ENCODE results near the gene CCER1. TPM values are rescaled to one million over a fixed set of nuclear protein-coding genes. Genes with fewer than 3 reads are reported as not detected.

The CCER1 gene
- total RNA-seq, 1 experiment from 2014 or later = not detected

DNA sequence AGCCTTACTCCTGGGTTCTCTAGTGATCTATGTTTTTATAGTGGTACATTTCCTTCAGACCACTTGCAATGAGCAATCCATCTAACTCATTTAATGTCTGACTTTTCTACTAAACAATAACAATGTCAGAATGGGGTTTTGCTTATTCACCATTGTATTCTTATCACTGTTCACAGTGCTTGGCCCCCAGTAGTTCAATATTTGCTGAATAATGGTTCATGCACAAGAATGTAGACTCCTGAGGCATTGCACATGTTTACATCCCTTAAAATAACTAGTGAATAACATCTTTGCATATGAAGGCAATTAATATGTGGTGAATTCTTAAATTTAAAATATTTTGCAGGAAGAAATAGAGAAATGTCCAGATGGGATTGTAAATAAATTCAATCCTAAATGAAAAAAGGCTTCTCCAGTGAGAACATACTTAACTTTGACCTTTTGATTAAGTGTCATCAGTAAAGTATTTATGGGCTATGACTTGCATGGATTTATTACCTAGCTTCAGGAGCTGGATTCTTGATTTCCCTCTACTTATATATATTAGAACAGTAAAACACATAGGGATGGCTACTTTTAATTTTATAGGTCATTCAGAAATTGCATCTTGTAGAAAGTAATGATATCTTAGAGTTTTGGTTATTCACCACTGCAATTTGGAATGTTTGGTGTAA is 3.4 kb downstream of the CCER1 start:
- Histone ChIP-seq H3K23ac (ENCODE audit: insufficient read length, low read depth, low read length) (no peak overlapping the region), H4K91ac (ENCODE audit: insufficient read length, low read depth, low read length) (no peak overlapping the region), H2AFZ (ENCODE audit: low read length) (no peak overlapping the region), H3K18ac (ENCODE audit: insufficient read length, low read depth, low read length) (no peak overlapping the region), H3K27me3 (ENCODE audit: insufficient read depth, low read length) (no peaks in the 10 kb centered on the region), H2AK5ac (ENCODE audit: insufficient read length, low read length) (no peak overlapping the region), H4K20me1 (ENCODE audit: control insufficient read depth, insufficient read depth, insufficient read length) (no peaks in the 10 kb centered on the region), H3K79me2 (ENCODE audit: insufficient read depth, low read length) (no peaks in the 10 kb centered on the region), H3K56ac (ENCODE audit: insufficient read length, low read depth, low read length) (no peak overlapping the region), H3T11ph (ENCODE audit: low read length) (no peak overlapping the region), H3K27ac (ENCODE audit: insufficient read length, low read depth, low read length) (no peak overlapping the region), H3K79me1 (ENCODE audit: insufficient read depth, low read depth, low read length, poor library complexity, severe bottlenecking) (no peaks in the 10 kb centered on the region), H4K8ac (replicated peaks; ENCODE audit: insufficient read length, low read depth, low read length) (no peak overlapping the region), H3K9ac (ENCODE audit: extremely low read depth, insufficient read length, low read length) (no peak overlapping the region), H3K14ac (ENCODE audit: insufficient read depth, low read length) (no peak overlapping the region), H2BK5ac (ENCODE audit: insufficient read length, low read length) (no peak overlapping the region), H3K4ac (ENCODE audit: low read depth, low read length) (no peak overlapping the region), H3K23me2 (ENCODE audit: insufficient read length, low read depth, low read length, poor library complexity, severe bottlenecking) (no peaks in the 10 kb centered on the region), H3K4me2 (ENCODE audit: insufficient read depth, insufficient read length, low read length) (no peak overlapping the region), H2BK20ac (ENCODE audit: low read depth, low read length, poor library complexity, severe bottlenecking) (no peak overlapping the region), H2BK120ac (ENCODE audit: low read depth, low read length, poor library complexity, severe bottlenecking) (no peak overlapping the region), H3K9me3 (ENCODE audit: control insufficient read depth, low read depth, low read length) (no peaks in the 10 kb centered on the region), H4K5ac (ENCODE audit: insufficient read length, low read depth, low read length) (no peak overlapping the region), H3K4me1 (ENCODE audit: insufficient read depth, low read length) (no peaks in the 10 kb centered on the region), H2BK15ac (ENCODE audit: low read depth, low read length) (no peak overlapping the region), H2BK12ac (ENCODE audit: insufficient read length, low read depth, low read length) (no peak overlapping the region)
- TF ChIP-seq, protein P1, sequence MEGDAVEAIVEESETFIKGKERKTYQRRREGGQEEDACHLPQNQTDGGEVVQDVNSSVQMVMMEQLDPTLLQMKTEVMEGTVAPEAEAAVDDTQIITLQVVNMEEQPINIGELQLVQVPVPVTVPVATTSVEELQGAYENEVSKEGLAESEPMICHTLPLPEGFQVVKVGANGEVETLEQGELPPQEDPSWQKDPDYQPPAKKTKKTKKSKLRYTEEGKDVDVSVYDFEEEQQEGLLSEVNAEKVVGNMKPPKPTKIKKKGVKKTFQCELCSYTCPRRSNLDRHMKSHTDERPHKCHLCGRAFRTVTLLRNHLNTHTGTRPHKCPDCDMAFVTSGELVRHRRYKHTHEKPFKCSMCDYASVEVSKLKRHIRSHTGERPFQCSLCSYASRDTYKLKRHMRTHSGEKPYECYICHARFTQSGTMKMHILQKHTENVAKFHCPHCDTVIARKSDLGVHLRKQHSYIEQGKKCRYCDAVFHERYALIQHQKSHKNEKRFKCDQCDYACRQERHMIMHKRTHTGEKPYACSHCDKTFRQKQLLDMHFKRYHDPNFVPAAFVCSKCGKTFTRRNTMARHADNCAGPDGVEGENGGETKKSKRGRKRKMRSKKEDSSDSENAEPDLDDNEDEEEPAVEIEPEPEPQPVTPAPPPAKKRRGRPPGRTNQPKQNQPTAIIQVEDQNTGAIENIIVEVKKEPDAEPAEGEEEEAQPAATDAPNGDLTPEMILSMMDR (conservative IDR thresholded peaks at IDR 0.05) = no peak
- no peaks in the 10 kb centered on the region for H3K36me3 Mint-ChIP-seq (ENCODE audit: insufficient read depth in 1 of 3, low read depth in 3 of 3)
- no peaks in the 10 kb centered on the region; the same call in none of the 2 replicates for H3K27me3 Mint-ChIP-seq (ENCODE audit: low read depth)
- H3K27ac Mint-ChIP-seq = no peak overlapping the region
- H3K4me3 Mint-ChIP-seq = no peak overlapping the region
- no peaks in the 10 kb centered on the region; a peak in 1 of 5 replicates for H3K9me3 Mint-ChIP-seq
- H3K4me1 Mint-ChIP-seq = peaks cover 2% of the 10 kb centered on the region in 2 experiments; a peak in 3 of 4 replicates
- no peak for DNase-seq

Measured in H9 (cell line).